Adrenal gland (tissue), 5 donors: ENCODE measurements around the gene TMEM244.

Experiments
- POLR2A ChIP-seq, 2 donors: fragments of 450-650 bp; IDR thresholded peaks; one replicate each; pipeline ENCODE4 v1.6.1; 2017; ENCODE audit warnings: antibody characterized with exemption in 2 of 2, mild to moderate bottlenecking in 2 of 2, moderate library complexity in 1 of 2
- TF ChIP-seq, protein P1 (sequence below), 6 experiments: fragments of 450-650 bp in 4 of 6; fragments of 200-600 bp in 2 of 6; sonication (generic) in 1 of 6; IDR thresholded peaks; 1 replicate in 5 of 6; 2 replicates in 1 of 6; pipeline versions ENCODE4 v1.5.1 to v1.8.0; 2016 to 2021; ENCODE audit warnings: antibody characterized with exemption in 6 of 6, mild to moderate bottlenecking in 2 of 6, moderate library complexity in 1 of 6
- donor health status: DM: no; HTN: no; CAD: no.

DNA sequence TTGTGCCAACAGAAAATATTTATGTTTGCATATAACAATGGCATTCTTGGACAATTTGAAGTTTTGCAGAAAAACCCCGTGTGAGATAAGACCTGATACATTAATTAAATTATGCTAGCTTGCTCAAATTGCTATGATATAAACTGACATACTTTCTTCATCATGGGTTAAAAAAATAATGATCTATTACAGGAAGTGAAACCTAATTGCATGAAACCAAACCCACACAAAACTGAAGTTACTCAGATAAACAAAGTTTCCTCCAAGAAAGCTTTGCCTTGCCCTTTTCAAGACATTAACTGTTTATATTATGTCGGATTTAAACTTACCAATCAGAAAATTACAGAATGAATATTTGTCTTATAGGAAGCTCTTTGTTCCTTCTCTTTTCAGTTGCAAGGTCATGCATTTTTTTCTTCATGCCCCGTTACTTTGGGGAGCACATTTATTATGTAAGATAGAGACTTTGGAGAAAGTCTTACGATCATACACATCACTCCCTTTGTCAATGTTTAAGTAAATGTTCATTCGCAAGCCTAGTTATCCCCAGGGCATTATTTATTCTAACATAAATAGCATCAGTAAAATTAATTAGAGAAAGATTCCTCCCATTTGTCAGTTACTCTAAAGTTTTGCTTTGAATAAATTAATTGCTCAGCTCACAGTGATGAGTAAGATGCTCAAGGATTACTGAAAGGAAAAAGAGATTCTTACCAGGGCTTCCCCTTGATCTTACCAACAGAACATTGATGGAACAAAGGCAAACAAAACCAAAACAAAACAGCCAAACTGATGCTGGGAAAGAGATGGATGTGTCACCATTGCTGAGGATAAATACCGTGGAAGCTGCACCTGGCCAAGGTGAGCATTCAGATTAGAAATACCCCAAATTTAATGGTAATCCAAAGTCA is 14.8 kb upstream of the TMEM244 start:
- TF ChIP-seq, protein P1, sequence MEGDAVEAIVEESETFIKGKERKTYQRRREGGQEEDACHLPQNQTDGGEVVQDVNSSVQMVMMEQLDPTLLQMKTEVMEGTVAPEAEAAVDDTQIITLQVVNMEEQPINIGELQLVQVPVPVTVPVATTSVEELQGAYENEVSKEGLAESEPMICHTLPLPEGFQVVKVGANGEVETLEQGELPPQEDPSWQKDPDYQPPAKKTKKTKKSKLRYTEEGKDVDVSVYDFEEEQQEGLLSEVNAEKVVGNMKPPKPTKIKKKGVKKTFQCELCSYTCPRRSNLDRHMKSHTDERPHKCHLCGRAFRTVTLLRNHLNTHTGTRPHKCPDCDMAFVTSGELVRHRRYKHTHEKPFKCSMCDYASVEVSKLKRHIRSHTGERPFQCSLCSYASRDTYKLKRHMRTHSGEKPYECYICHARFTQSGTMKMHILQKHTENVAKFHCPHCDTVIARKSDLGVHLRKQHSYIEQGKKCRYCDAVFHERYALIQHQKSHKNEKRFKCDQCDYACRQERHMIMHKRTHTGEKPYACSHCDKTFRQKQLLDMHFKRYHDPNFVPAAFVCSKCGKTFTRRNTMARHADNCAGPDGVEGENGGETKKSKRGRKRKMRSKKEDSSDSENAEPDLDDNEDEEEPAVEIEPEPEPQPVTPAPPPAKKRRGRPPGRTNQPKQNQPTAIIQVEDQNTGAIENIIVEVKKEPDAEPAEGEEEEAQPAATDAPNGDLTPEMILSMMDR (IDR thresholded peaks at IDR 0.05): no peak
- no peak for TF ChIP-seq POLR2A (IDR thresholded peaks at IDR 0.05)
